ENCODE measurements around the gene AFAP1L2. TPM values are rescaled to one million over a fixed set of nuclear protein-coding genes. Genes with fewer than 3 reads are reported as not detected.

Gene AFAP1L2
- total and polyA plus RNA-seq, 2 experiments from 2014 or later = not detected

- no peaks in the 10 kb centered on the region for H3K4me1 ChIP-seq (ENCODE audit: insufficient read depth)
- DNase-seq = no peak
- TF ChIP-seq EZH2phosphoT487 (IDR thresholded peaks at IDR 0.05; ENCODE audit: insufficient read depth, low read depth) (no peak), EZH2 (IDR thresholded peaks at IDR 0.05; ENCODE audit: insufficient read depth, poor library complexity, severe bottlenecking) (no peak)
- H3K4me3 ChIP-seq = no peak overlapping the region
- H4K20me1 ChIP-seq (ENCODE audit: insufficient read depth) = no peaks in the 10 kb centered on the region
- no peak overlapping the region for H2AFZ ChIP-seq
- H3K9me3 ChIP-seq (ENCODE audit: low read depth) = no peaks in the 10 kb centered on the region
- no peak overlapping the region for H3K9ac ChIP-seq
- H3K79me2 ChIP-seq (ENCODE audit: insufficient read depth) = no peaks in the 10 kb centered on the region
- no peaks in the 10 kb centered on the region for H3F3A ChIP-seq (ENCODE audit: insufficient read depth)
- H3K9me2 ChIP-seq (ENCODE audit: insufficient read depth) = no peaks in the 10 kb centered on the region
- H3K36me3 ChIP-seq (ENCODE audit: low read depth) = no peaks in the 10 kb centered on the region
- in situ Hi-C loops (cut with MboI) = no loop called here
- 76 to 80% methylated on average over 4 of the region's 4 CpGs for WGBS, 2 experiments (ENCODE audit: low coverage in 1 of 2, low lambda C conversion rate in 2 of 2, missing lambda C conversion rate in 2 of 2)
- H3K27ac ChIP-seq = no peak overlapping the region
- peaks cover 17% of the 10 kb centered on the region for H3K27me3 ChIP-seq (replicated peaks; ENCODE audit: insufficient read depth)
- no peak overlapping the region for H3K4me2 ChIP-seq (ENCODE audit: unreplicated experiment)
Measured at GRCh38 chr10:114279289-114279688, 125.0 kb downstream of the AFAP1L2 start.

DNA sequence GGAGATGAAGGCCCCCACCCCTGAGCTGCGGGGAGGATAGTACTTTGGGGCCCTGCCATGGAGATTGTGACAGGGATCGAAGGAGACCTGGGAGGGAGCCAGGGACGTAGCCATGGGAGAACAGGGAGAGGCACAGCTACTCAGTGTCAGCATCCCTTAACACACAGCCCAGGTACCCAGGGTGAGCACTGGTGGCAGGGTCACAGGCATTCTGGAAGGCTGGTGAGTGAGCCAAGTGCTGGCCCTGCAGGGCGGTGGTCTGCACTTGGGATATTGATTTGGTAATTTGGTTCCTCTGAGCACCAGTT, 125.5 kb downstream of the AFAP1L2 start:
- in situ Hi-C loops (cut with MboI) = no loop called here
- H3K27ac ChIP-seq = no peak overlapping the region
- H3K27me3 ChIP-seq (replicated peaks; ENCODE audit: insufficient read depth) = peaks cover 17% of the 10 kb centered on the region
- H3K9ac ChIP-seq = no peak overlapping the region
- H3K9me2 ChIP-seq (ENCODE audit: insufficient read depth) = no peaks in the 10 kb centered on the region
- no peak overlapping the region for H3K4me3 ChIP-seq
- TF ChIP-seq EZH2phosphoT487 (IDR thresholded peaks at IDR 0.05; ENCODE audit: insufficient read depth, low read depth) = no peak
- H3K4me2 ChIP-seq (ENCODE audit: unreplicated experiment) = no peak overlapping the region
- H3K36me3 ChIP-seq (ENCODE audit: low read depth) = no peaks in the 10 kb centered on the region
- no peaks in the 10 kb centered on the region for H3K9me3 ChIP-seq (ENCODE audit: low read depth)
- no peaks in the 10 kb centered on the region for H3F3A ChIP-seq (ENCODE audit: insufficient read depth)
- no peaks in the 10 kb centered on the region for H4K20me1 ChIP-seq (ENCODE audit: insufficient read depth)
- no peaks in the 10 kb centered on the region for H3K4me1 ChIP-seq (ENCODE audit: insufficient read depth)
- WGBS, 2 experiments (ENCODE audit: low coverage in 1 of 2, low lambda C conversion rate in 2 of 2, missing lambda C conversion rate in 2 of 2) = 67% methylated on average over 4 of the region's 4 CpGs
- H3K79me2 ChIP-seq (ENCODE audit: insufficient read depth) = no peaks in the 10 kb centered on the region
- DNase-seq = no peak
- H2AFZ ChIP-seq = no peak overlapping the region

GRCh38 chr10:114278140-114278883, 126.0 kb downstream of the AFAP1L2 start:
- H3K79me2 ChIP-seq (ENCODE audit: insufficient read depth) = no peaks in the 10 kb centered on the region
- H4K20me1 ChIP-seq (ENCODE audit: insufficient read depth) = no peaks in the 10 kb centered on the region
- WGBS, 2 experiments (ENCODE audit: low coverage in 1 of 2, low lambda C conversion rate in 2 of 2, missing lambda C conversion rate in 2 of 2) = 66 to 69% methylated on average over 22 of the region's 22 CpGs
- no peaks in the 10 kb centered on the region for H3K36me3 ChIP-seq (ENCODE audit: low read depth)
- H3K9me2 ChIP-seq (ENCODE audit: insufficient read depth) = no peaks in the 10 kb centered on the region
- no peaks in the 10 kb centered on the region for H3K4me1 ChIP-seq (ENCODE audit: insufficient read depth)
- H2AFZ ChIP-seq = no peak overlapping the region
- H3K27me3 ChIP-seq (replicated peaks; ENCODE audit: insufficient read depth) = peaks cover 21% of the 10 kb centered on the region
- no peak overlapping the region for H3K9ac ChIP-seq
- DNase-seq = no peak
- TF ChIP-seq EZH2phosphoT487 (IDR thresholded peaks at IDR 0.05; ENCODE audit: insufficient read depth, low read depth) (no peak), EZH2 (IDR thresholded peaks at IDR 0.05; ENCODE audit: insufficient read depth, poor library complexity, severe bottlenecking) (no peak)
- H3F3A ChIP-seq (ENCODE audit: insufficient read depth) = no peaks in the 10 kb centered on the region
- H3K9me3 ChIP-seq (ENCODE audit: low read depth) = no peaks in the 10 kb centered on the region
- no peak overlapping the region for H3K4me3 ChIP-seq
- no peak overlapping the region for H3K4me2 ChIP-seq (ENCODE audit: unreplicated experiment)
- no peak overlapping the region for H3K27ac ChIP-seq
- in situ Hi-C loops (cut with MboI) = no loop called here

- Histone ChIP-seq H3K36me3 (ENCODE audit: low read depth) (no peaks in the 10 kb centered on the region), H3K9me2 (ENCODE audit: insufficient read depth) (no peaks in the 10 kb centered on the region), H3K4me1 (ENCODE audit: insufficient read depth) (peaks cover 6% of the 10 kb centered on the region), H2AFZ (no peak overlapping the region), H4K20me1 (ENCODE audit: insufficient read depth) (no peaks in the 10 kb centered on the region), H3K27me3 (replicated peaks; ENCODE audit: insufficient read depth) (peaks cover 23% of the 10 kb centered on the region), H3K4me2 (ENCODE audit: unreplicated experiment) (no peak overlapping the region), H3K9me3 (ENCODE audit: low read depth) (no peaks in the 10 kb centered on the region), H3K4me3 (no peak overlapping the region), H3K27ac (no peak overlapping the region), H3K79me2 (ENCODE audit: insufficient read depth) (no peaks in the 10 kb centered on the region), H3F3A (ENCODE audit: insufficient read depth) (peaks cover 7% of the 10 kb centered on the region; the same call in 1 of the 2 replicates), H3K9ac (no peak overlapping the region)
- in situ Hi-C loops (cut with MboI) = no loop called here
- DNase-seq = no peak
- TF ChIP-seq EZH2 (IDR thresholded peaks at IDR 0.05; ENCODE audit: insufficient read depth, poor library complexity, severe bottlenecking) = no peak
- 82 to 85% methylated on average over 6 of the region's 6 CpGs for WGBS, 2 experiments (ENCODE audit: low coverage in 1 of 2, low lambda C conversion rate in 2 of 2, missing lambda C conversion rate in 2 of 2)
Measured at GRCh38 chr10:114276671-114277070, 127.6 kb downstream of the AFAP1L2 start.

DNA sequence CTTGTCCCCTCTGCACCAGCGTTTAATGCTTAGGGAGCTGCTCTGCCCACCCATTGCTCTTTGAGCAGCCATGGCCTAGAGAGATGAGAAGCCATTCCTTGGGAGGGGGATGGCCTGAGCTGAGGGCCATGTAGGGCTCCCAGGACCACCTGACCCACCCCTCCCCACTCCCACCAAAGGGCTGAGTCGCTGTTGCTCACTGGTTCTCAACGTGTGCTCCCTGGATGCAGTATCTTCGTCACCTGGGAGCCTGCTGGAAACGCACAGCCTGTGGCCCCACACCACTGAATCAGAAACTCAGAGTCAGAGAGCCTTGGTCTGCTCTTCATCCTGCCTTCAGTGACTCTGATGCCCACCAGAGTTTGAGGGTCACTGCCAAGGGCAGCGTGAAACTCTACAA, 128.2 kb downstream of the AFAP1L2 start:
- Histone ChIP-seq H3K9me3 (ENCODE audit: low read depth) (no peaks in the 10 kb centered on the region), H3K79me2 (ENCODE audit: insufficient read depth) (no peaks in the 10 kb centered on the region), H3F3A (ENCODE audit: insufficient read depth) (peaks cover 12% of the 10 kb centered on the region), H3K4me3 (no peak overlapping the region), H3K9ac (no peak overlapping the region), H3K27me3 (replicated peaks; ENCODE audit: insufficient read depth) (peaks cover 23% of the 10 kb centered on the region), H4K20me1 (ENCODE audit: insufficient read depth) (no peaks in the 10 kb centered on the region), H3K9me2 (ENCODE audit: insufficient read depth) (no peaks in the 10 kb centered on the region), H3K27ac (no peak overlapping the region), H3K4me2 (ENCODE audit: unreplicated experiment) (no peak overlapping the region), H3K4me1 (ENCODE audit: insufficient read depth) (peaks cover 11% of the 10 kb centered on the region), H3K36me3 (ENCODE audit: low read depth) (no peaks in the 10 kb centered on the region), H2AFZ (no peak overlapping the region)
- 92 to 94% methylated on average over 6 of the region's 6 CpGs for WGBS, 2 experiments (ENCODE audit: low coverage in 1 of 2, low lambda C conversion rate in 2 of 2, missing lambda C conversion rate in 2 of 2)
- TF ChIP-seq EZH2 (IDR thresholded peaks at IDR 0.05; ENCODE audit: insufficient read depth, poor library complexity, severe bottlenecking) = no peak
- TF ChIP-seq EZH2phosphoT487 (IDR thresholded peaks at IDR 0.05; ENCODE audit: insufficient read depth, low read depth) = no peak
- in situ Hi-C loops (cut with MboI) = no loop called here
- DNase-seq = no peak
